Measurements from ENCODE around the gene A2ML1.
"Not testable (repeated sequence)": the region's sequence is repeated elsewhere in the genome, so short reads cannot be mapped to it uniquely, and the experiment has no call there.

GRCh38 chr12:8801213-8801612 is 21.2 kb upstream of the A2ML1 start:
- not testable (repeated sequence) for TF ChIP-seq CTCF (IDR thresholded peaks at IDR 0.05; ENCODE audit: insufficient read depth, low read depth, low read length); EZH2 (IDR thresholded peaks at IDR 0.05; ENCODE audit: insufficient read depth, low read length)

Measured in astrocyte (in vitro differentiated cells and primary cell).